Keratinocyte (primary cell): Measurements from ENCODE around the gene INS. TPM values are rescaled to one million over a fixed set of nuclear protein-coding genes. Genes with fewer than 3 reads are reported as not detected.

Source experiments
- DNase-seq: peaks from one replicate; pipeline ENCODE4 v3.0.0-alpha.2; 2011; ENCODE audit warnings: low read depth, missing footprints, low spot score
- FAIRE-seq: peaks from 2 replicates; lab custom pipeline; 2011; peaks lifted over from hg19 to GRCh38; lab: Jason Lieb, UNC
- H2AFZ ChIP-seq: 2 replicates; pipeline ENCODE4 v1.6.0; 2012; ENCODE audit warnings: low read length, control low read depth, inconsistent platforms; ENCODE audit not compliant: control insufficient read depth
- H3K27ac ChIP-seq: 2 replicates; pipeline ENCODE4 v1.5.1; 2011; ENCODE audit warnings: low read length; ENCODE audit not compliant: control insufficient read depth, insufficient read depth
- H3K27me3 ChIP-seq: 3 replicates; pipeline ENCODE4 v1.6.0; 2011; ENCODE audit warnings: low read length; ENCODE audit not compliant: control insufficient read depth, insufficient read depth; ENCODE audit errors: extremely low read depth
- H3K36me3 ChIP-seq, 2 experiments: 2 replicates in 1 of 2; 3 replicates in 1 of 2; pipeline ENCODE4 v1.5.1; 2011; ENCODE audit warnings: low read length in 2 of 2, mild to moderate bottlenecking in 1 of 2; ENCODE audit not compliant: control insufficient read depth in 2 of 2, insufficient read depth in 2 of 2; ENCODE audit errors: extremely low read depth in 1 of 2
- H3K4me1 ChIP-seq: 3 replicates; pipeline ENCODE4 v1.5.1; 2011; ENCODE audit warnings: low read length; ENCODE audit not compliant: control insufficient read depth, insufficient read depth; ENCODE audit errors: extremely low read depth
- H3K4me2 ChIP-seq: 3 replicates; pipeline ENCODE4 v1.6.0; 2011; ENCODE audit warnings: low read depth, low read length; ENCODE audit not compliant: control insufficient read depth, insufficient read depth; ENCODE audit errors: extremely low read depth
- H3K4me3 ChIP-seq, 3 experiments: fragments of 200-600 bp in 1 of 3; sonication (generic) in 1 of 3; 2 replicates in 2 of 3; 3 replicates in 1 of 3; pipeline ENCODE4 v1.5.1; 2011 to 2016; ENCODE audit warnings: low read length in 3 of 3, mild to moderate bottlenecking in 3 of 3, control low read depth in 2 of 3, inconsistent platforms in 1 of 3, low read depth in 1 of 3, mixed read lengths in 1 of 3, mixed run types in 1 of 3, moderate library complexity in 1 of 3; ENCODE audit not compliant: control insufficient read depth in 2 of 3, insufficient read depth in 2 of 3; ENCODE audit errors: extremely low read depth in 1 of 3
- H3K79me2 ChIP-seq: 2 replicates; pipeline ENCODE4 v1.6.0; 2012; ENCODE audit warnings: low read length; ENCODE audit not compliant: control insufficient read depth, insufficient read depth
- H3K9ac ChIP-seq: 3 replicates; pipeline ENCODE4 v1.6.0; 2011; ENCODE audit warnings: low read length; ENCODE audit not compliant: control insufficient read depth, insufficient read depth; ENCODE audit errors: extremely low read depth
- H3K9me1 ChIP-seq: 3 replicates; pipeline ENCODE4 v1.6.0; 2011; ENCODE audit warnings: low read length; ENCODE audit not compliant: control insufficient read depth, insufficient read depth; ENCODE audit errors: extremely low read depth
- H3K9me3 ChIP-seq: 2 replicates; pipeline ENCODE4 v1.5.1; 2012; ENCODE audit warnings: low read depth, low read length; ENCODE audit not compliant: control insufficient read depth
- H4K20me1 ChIP-seq: 3 replicates; pipeline ENCODE4 v1.6.0; 2011; ENCODE audit warnings: low read length; ENCODE audit not compliant: control insufficient read depth, insufficient read depth; ENCODE audit errors: extremely low read depth
- EZH2 ChIP-seq: IDR thresholded peaks from one replicate; pipeline ENCODE4 v1.6.1; 2012; ENCODE audit warnings: inconsistent platforms, mild to moderate bottlenecking, low read length, moderate library complexity
- dilution Hi-C: fragments of 300-500 bp; cut with MboI; formaldehyde crosslinking; loops from one replicate; pipeline ENCODE4 v1.7.0; 2020; ENCODE audit warnings: low sequenced_read_pairs; ENCODE audit not compliant: extremely low pct_ligation_motif_present
- polyA plus RNA-seq, 5 experiments: library from polyadenylated mRNA; depleted of rRNA in 3 of 5; stranded (reverse) in 3 of 5; stranded (forward) in 1 of 5; unstranded in 1 of 5; fragments of >200 nt; gene quantifications; 1 replicate in 1 of 5; 2 replicates in 3 of 5; 3 replicates in 1 of 5; pipeline versions ENCODE4 v1.2.1 to v1.2.3, GENCODE V29; 2011 to 2012; ENCODE audit warnings: missing spikeins in 2 of 5, low read depth in 1 of 5, low replicate concordance in 1 of 5
- TF ChIP-seq, protein P1 (sequence below), 3 experiments: IDR thresholded peaks in 1 of 3; conservative IDR thresholded peaks in 1 of 3; optimal IDR thresholded peaks in 1 of 3; 2 replicates in 2 of 3; 3 replicates in 1 of 3; pipeline versions ENCODE3 to v1.5.1; 2011; ENCODE audit warnings: low read length in 3 of 3, mild to moderate bottlenecking in 3 of 3, moderate library complexity in 2 of 3, control low read depth in 1 of 3, inconsistent platforms in 1 of 3; ENCODE audit not compliant: insufficient read depth in 2 of 3; ENCODE audit errors: extremely low read depth in 1 of 3

INS gene
- polyA plus RNA-seq, 1 donor (not counting 4 experiments of a cell fraction or from before 2014, with no cell fraction given) = not detected

DNA sequence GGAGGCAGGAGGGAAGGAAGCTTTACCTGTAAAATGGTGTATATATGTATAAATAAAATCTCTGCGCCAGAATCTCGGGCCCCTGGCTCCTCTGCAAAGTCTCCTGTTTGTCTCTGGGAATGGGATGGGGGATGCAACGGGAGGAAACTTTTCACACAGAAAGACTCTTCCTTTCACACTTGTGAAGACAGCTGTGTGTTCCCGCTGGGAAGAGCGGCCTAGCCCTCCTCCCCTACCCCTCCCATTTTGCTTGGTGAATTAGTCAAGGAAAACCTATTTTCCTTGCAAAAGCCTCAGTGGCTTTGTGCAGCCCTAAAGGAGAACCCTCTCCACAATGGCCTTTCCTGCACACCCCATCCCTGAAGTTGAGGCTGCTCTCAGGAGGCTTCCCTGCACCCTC lies 12.4 kb downstream of the INS start:
- H3K4me2 ChIP-seq = no peak overlapping the region
- TF ChIP-seq, protein P1, sequence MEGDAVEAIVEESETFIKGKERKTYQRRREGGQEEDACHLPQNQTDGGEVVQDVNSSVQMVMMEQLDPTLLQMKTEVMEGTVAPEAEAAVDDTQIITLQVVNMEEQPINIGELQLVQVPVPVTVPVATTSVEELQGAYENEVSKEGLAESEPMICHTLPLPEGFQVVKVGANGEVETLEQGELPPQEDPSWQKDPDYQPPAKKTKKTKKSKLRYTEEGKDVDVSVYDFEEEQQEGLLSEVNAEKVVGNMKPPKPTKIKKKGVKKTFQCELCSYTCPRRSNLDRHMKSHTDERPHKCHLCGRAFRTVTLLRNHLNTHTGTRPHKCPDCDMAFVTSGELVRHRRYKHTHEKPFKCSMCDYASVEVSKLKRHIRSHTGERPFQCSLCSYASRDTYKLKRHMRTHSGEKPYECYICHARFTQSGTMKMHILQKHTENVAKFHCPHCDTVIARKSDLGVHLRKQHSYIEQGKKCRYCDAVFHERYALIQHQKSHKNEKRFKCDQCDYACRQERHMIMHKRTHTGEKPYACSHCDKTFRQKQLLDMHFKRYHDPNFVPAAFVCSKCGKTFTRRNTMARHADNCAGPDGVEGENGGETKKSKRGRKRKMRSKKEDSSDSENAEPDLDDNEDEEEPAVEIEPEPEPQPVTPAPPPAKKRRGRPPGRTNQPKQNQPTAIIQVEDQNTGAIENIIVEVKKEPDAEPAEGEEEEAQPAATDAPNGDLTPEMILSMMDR (optimal IDR thresholded peaks at IDR 0.05 in 1 of 3, IDR thresholded peaks at IDR 0.05 in 1 of 3, conservative IDR thresholded peaks at IDR 0.05 in 1 of 3; ENCODE audit: extremely low read depth in 1 of 3, insufficient read depth in 2 of 3, low read length in 3 of 3) = no peak
- TF ChIP-seq EZH2 = no peak

GRCh38 chr11:2147391-2147790 lies 13.6 kb downstream of the INS start:
- H4K20me1 ChIP-seq = peaks cover 11% of the 10 kb centered on the region
- no peaks in the 10 kb centered on the region for H3K79me2 ChIP-seq
- H3K4me3 ChIP-seq = no peak overlapping the region
- no peaks in the 10 kb centered on the region for H3K9me1 ChIP-seq
- no peak for TF ChIP-seq EZH2
- TF ChIP-seq, protein P1 (optimal IDR thresholded peaks at IDR 0.05 in 1 of 3, IDR thresholded peaks at IDR 0.05 in 1 of 3, conservative IDR thresholded peaks at IDR 0.05 in 1 of 3; ENCODE audit: extremely low read depth in 1 of 3, insufficient read depth in 2 of 3, low read length in 3 of 3) = no peak
- H3K27ac ChIP-seq = no peak overlapping the region
- dilution Hi-C loops = no loop called here
- peaks cover 84% of the 10 kb centered on the region for H3K27me3 ChIP-seq
- H2AFZ ChIP-seq = no peak overlapping the region
- H3K9ac ChIP-seq = no peak overlapping the region
- H3K9me3 ChIP-seq = no peaks in the 10 kb centered on the region
- DNase-seq (no peak), FAIRE-seq (no peak)
- no peak overlapping the region for H3K4me2 ChIP-seq
- H3K4me1 ChIP-seq = peaks cover 16% of the 10 kb centered on the region
- H3K36me3 ChIP-seq = no peaks in the 10 kb centered on the region

More for the DNA sequence above, 12.4 kb downstream of the INS start:
- no peak for DNase-seq
- H2AFZ ChIP-seq = no peak overlapping the region
- no peak for FAIRE-seq
- H3K9me3 ChIP-seq = no peaks in the 10 kb centered on the region
- H3K9ac ChIP-seq = no peak overlapping the region
- no peaks in the 10 kb centered on the region for H3K79me2 ChIP-seq
- H4K20me1 ChIP-seq = peaks cover 6% of the 10 kb centered on the region
- no peaks in the 10 kb centered on the region for H3K36me3 ChIP-seq
- dilution Hi-C loops = no loop called here
- peaks cover 79% of the 10 kb centered on the region for H3K27me3 ChIP-seq
- no peaks in the 10 kb centered on the region for H3K9me1 ChIP-seq
- peaks cover 7% of the 10 kb centered on the region for H3K4me1 ChIP-seq
- H3K27ac ChIP-seq = no peak overlapping the region
- no peak overlapping the region for H3K4me3 ChIP-seq
